Sciatic nerve (tissue), 2 donors: ENCODE measurements around the gene NUDCD3. TPM values are rescaled to one million over a fixed set of nuclear protein-coding genes. Genes with fewer than 3 reads are reported as not detected.

Experiments used
- ATAC-seq: fragments of 200-7000 bp; cut with Tn5 transposase; one replicate; pipeline ENCODE4 v1.9.1; 2020; ENCODE audit warnings: mild to moderate bottlenecking, moderate library complexity
- DNase-seq: peaks from one replicate; pipeline ENCODE4 v3.0.0-alpha.2; 2020; ENCODE audit warnings: low spot score
- intact Hi-C: fragments of 100-400 bp; cut with DNase I; formaldehyde crosslinking; loops from one replicate; pipeline ENCODE4 v1.14.2; 2022
- total RNA-seq: library from RNA; stranded (reverse); fragmentation: NEBNext Ultra II Directional; extraction: Animal tissue kit (Norgen Biotek cat#: 25700); gene quantifications from one replicate; pipeline ENCODE4 v1.2.1, GENCODE V29; 2021
- donor health status: DM: no; HTN: no; CAD: no.
- donor health status: DM: no; HTN: no; CAD: no.

The NUDCD3 gene
- total RNA-seq, 1 donor from 2014 or later: 101 TPM

- intact Hi-C loops: no loop called here
- DNase-seq: no peak
- ATAC-seq: no peak
Measured at GRCh38 chr7:44378744-44379143, 111.7 kb downstream of the NUDCD3 start.

DNA sequence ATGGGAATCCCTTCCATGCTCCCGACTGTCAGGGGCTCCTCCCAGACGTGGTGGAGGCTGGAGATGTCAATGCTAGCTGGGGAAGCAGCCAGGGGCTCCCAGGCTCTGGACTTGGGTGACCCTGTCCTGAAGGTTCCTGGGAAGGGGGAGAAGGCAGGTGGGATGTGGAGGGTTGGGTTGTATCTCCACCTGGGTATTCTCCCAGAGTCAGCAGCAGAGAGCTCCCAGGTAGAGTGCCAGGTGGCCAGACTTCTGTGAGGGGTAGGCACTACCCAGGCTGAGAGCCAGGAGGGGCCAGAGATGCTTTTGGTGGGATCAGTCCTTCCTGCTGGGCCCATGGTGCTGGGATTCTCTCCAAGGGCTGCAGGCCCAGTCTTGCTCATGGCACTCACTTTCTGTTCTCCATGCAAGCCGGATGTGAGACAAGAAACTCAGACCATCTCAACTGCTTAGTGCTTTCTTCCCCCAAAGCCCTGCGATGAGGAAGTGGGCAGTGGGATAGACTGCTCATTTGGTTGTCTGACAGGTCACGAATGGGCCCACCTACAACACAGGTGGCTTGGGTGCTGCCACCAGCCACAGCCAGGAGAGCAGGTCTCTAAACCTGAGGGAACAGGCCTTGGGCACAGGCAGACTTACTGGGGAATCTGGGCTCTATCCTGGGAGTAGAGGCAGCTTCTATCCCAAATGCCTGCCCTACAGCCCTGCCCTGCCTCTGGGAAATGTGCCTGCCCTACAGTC, 112.6 kb downstream of the NUDCD3 start:
- intact Hi-C loops: no loop called here
- ATAC-seq (no peak), DNase-seq (no peak)

GRCh38 chr7:44377134-44377463, 113.4 kb downstream of the NUDCD3 start:
- no peak for DNase-seq
- intact Hi-C loops: no loop called here
- ATAC-seq: no peak

- DNase-seq (no peak), ATAC-seq (no peak)
- intact Hi-C loops: no loop called here
Measured at GRCh38 chr7:44376429-44377133, 113.9 kb downstream of the NUDCD3 start.

GRCh38 chr7:44375926-44376342, 114.5 kb downstream of the NUDCD3 start:
- no peak for ATAC-seq
- DNase-seq: no peak
- intact Hi-C loops: no loop called here

DNA sequence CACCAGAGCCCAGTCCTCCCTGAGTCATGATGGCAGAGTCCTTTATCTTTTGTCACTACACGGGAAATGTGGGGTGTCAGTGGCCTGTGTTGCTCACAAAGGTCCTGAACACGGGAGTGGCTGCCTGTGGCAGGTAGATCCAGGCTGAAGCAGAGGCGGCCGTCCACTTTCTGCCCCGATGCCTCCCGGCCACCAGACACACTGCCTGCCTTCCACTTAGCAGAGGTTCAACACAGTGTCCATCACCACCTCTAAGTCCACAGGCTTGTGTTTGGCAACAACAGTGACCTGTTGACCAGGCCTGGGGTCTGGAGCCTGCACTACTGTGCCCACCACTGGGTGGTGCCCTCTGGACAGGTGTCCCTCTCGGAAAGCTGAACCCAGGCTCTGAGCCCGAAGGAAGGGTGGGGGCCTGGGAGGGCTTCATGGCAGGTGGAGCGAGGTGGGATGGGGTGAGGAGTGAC, 115.2 kb downstream of the NUDCD3 start:
- DNase-seq (no peak), ATAC-seq (peak; percentile 19)
- intact Hi-C loops: no loop called here

DNA sequence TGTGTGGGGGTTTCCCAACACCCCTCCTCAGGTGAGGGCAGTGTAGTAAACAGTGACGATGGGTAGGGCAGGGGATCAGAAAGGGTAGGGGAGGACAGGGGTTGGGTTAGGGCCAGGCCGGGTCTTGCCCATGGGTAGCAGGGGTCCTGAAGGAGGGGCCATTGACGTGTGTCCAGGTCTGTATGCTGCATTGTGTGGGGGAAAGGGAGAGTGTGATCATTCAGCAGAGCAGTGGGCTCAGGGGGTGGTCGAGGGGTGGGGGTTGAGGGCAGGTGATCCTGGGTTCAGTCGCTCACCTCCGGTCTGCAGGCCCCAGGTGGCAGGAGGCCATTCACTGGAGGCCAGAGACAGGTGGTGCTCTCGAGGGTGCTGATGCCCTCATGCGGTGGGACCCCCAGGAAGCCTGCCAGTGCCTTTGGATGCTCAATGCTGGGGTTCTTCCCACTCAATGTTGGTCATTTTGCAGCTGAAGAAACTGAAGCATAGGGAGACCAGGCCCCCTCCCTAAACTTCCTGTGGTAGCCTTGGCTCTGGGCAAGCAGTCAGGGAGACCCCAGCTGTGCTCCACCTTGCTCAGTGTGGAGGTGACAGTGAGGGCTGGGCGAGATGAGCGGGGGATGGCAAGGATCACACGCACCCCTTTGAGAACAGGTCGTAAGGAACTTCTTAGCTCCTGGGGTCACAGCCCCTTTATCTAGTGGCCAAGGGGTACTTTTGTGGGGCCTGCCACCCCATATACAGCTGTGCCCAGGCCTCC, 116.3 kb downstream of the NUDCD3 start:
- ATAC-seq: no peak
- no peak for DNase-seq
- intact Hi-C loops: no loop called here

- intact Hi-C loops: no loop called here
- no peak for DNase-seq
- no peak for ATAC-seq
Measured at GRCh38 chr7:44373418-44373740, 117.1 kb downstream of the NUDCD3 start.

DNA sequence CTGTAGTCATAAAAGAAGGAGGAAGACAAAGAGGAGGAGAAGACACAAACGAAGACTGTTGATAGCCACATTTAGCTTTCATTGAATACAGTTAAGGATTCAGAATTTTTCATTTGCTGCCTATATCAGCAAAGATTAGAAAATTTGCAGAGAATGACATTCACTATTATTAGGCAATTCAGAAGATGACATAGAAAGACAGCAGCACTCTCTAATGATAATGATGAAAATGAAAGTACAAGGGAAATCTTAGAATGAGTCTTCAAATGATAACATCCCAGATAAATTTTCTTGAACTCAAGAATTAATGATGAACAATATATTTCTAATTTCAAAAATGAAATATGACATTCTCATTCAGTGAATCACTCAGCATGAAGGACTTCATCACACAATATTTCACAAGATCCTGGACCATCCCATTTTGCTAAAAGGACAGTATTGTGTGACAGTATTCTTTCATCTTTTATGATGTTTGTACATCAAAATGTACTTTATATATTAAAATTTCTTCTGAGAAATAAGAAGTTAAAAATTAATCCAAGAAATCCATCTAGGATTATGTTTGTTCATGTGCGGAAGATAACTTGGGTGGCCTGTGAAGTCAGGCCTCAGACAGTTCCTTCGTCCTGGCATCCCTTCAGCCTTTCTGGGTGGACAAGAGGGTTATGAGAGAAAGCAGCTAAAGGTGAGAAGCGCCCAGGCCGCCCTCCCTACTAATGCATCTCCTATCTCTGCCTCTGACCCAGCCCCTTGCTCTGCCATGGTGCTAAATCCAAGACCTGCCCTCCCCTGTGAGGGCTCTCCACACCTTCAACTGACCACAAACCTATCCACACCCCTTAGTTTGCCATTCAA, 117.7 kb downstream of the NUDCD3 start:
- DNase-seq: no peak
- no peak for ATAC-seq
- intact Hi-C loops: no loop called here

GRCh38 chr7:44368885-44369284, 121.6 kb downstream of the NUDCD3 start:
- ATAC-seq (no peak), DNase-seq (no peak)
- intact Hi-C loops: no loop called here

- DNase-seq (no peak), ATAC-seq (no peak)
- intact Hi-C loops: no loop called here
Measured at GRCh38 chr7:44368455-44368854, 122.0 kb downstream of the NUDCD3 start.

DNA sequence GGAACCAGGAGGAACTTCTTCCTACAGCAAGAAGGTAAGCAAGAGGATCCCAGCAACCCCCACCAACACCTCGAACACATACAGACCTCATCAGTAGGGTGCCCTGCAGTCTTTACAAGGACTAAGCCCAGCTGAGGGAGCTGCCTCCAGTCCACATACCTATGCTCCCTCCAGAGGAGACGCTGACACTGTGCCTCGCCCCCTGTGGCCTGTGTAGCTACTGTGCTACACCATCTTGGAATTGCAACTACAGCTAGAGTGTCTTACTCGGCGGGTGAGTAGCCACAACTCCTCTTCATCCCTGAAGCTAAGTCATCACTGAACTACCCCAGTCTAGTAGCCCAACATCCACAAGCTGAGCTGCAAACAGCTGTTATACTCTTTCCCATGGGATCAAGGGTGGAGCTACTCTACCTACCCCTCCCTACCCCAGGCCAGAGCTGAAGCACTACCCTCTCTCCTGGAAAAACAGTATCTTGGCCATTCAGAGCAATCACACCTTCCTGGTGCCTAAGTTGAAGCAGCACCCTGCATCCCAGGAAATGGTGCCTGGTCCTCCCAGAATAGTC, 122.9 kb downstream of the NUDCD3 start:
- DNase-seq (no peak), ATAC-seq (no peak)
- intact Hi-C loops: no loop called here

- ATAC-seq: no peak
- DNase-seq: no peak
- intact Hi-C loops: no loop called here
Measured at GRCh38 chr7:44366986-44367385, 123.5 kb downstream of the NUDCD3 start.

DNA sequence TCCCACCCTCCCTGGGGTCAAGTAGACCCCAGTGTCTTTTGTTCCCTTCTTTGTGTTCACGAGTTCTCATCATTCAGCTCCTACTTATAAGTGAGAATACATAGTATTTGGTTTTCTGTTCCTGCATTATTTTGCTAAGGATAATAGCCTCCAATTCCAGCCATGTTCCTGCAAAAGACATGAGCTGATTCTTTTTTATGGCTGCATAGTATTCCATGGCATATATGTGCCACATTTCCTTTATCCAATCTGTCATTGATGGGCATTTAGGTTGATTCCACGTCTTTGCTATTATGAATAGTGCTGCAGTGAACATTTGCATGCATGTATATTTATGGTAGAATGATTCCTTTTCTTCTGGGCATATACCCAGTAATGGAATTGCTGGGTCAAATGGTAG, 136.8 kb downstream of the NUDCD3 start:
- ATAC-seq (no peak), DNase-seq (no peak)
- intact Hi-C loops: no loop called here

GRCh38 chr7:44348851-44349781, 141.3 kb downstream of the NUDCD3 start:
- intact Hi-C loops: no loop called here
- DNase-seq (no peak), ATAC-seq (no peak)

DNA sequence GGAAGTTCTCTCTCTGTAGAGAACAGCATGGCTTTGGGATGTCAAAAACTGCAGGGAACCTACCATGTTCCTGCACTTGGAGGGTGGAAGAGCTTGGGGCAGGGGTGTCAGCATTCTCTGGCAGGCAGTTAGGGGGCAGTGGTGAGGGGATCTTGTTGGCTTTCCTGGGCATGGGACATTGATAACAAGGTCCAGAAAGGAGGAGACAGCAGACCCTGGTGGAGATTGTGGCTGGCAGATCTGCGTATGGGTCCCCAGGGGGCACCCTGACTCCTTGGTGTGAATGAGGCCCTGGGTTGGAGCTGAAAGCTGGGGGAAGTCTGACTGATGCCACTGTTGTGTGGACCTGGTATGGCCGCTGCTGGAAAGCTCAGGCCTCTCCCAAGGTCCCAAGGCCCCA, 142.2 kb downstream of the NUDCD3 start:
- intact Hi-C loops: no loop called here
- ATAC-seq (no peak), DNase-seq (no peak)

GRCh38 chr7:44347546-44348114, 142.8 kb downstream of the NUDCD3 start:
- ATAC-seq (no peak), DNase-seq (no peak)
- intact Hi-C loops: no loop called here

GRCh38 chr7:44346063-44346462, 144.4 kb downstream of the NUDCD3 start:
- no peak for ATAC-seq
- intact Hi-C loops: no loop called here

More at GRCh38 chr7:44346063-44346462, 144.4 kb downstream of the NUDCD3 start:
- DNase-seq: no peak
